Stimulated activated CD8-positive, alpha-beta memory T cell treated with anti-CD3 and anti-CD28 coated beads, Interleukin-12 subunit alpha, Interleukin-12 subunit beta, amount 100 ng/mL, for 1 hour (primary cell): Measurements from ENCODE around the gene PRR16.

ENCODE experiments used
- DNase-seq: peaks from one replicate; pipeline ENCODE4 v3.0.0-alpha.2; 2020; ENCODE audit warnings: low read depth

The PRR16 gene

DNA sequence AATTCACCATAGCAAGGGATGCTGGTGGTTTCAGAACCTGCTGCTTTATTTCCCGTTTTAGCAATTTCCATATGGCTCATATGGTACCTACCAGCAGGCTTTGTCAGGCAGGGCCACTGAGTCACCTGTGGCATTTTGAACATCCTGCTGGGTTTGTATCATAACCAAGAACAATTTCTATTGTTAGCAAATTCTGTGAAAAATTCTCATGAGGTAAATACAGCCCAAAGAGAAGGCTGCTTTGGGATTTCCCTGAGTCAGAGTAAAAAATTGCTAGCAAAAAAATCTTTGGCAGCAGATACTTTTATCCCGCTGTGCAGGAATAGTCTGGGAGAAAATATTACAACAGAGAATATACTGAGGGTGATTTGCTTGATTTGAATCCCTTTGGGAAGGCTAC lies 52.7 kb downstream of the PRR16 start:
- DNase-seq: no peak

- no peak for DNase-seq
These were observed 53.6 kb downstream of the PRR16 start for GRCh38 chr5:120517607-120518252.

DNA sequence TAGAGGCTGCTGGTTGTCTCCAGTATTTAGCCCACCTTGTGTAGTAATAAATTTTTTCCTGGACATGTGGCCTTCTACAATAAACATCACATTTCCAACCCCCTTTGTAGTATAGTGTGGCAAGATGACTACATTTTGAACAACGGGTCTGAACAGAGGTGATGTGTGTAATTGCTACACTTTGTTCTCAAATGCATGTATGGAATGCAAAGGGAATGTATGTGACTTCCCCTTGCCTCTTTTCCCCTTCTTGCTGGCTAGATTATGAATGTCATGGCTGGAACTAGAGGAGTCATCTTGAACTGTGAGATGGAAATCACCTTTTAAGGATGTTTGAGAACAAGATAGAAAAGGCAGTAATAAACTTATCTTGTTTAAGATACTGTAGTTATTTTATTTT lies 54.5 kb downstream of the PRR16 start:
- DNase-seq: no peak

- DNase-seq: no peak
These were observed 63.2 kb downstream of the PRR16 start for GRCh38 chr5:120527251-120527650.

- no peak for DNase-seq
These were observed 64.5 kb downstream of the PRR16 start for GRCh38 chr5:120528609-120529008.

- DNase-seq: no peak
These were observed 65.3 kb downstream of the PRR16 start for GRCh38 chr5:120529386-120529785.

DNA sequence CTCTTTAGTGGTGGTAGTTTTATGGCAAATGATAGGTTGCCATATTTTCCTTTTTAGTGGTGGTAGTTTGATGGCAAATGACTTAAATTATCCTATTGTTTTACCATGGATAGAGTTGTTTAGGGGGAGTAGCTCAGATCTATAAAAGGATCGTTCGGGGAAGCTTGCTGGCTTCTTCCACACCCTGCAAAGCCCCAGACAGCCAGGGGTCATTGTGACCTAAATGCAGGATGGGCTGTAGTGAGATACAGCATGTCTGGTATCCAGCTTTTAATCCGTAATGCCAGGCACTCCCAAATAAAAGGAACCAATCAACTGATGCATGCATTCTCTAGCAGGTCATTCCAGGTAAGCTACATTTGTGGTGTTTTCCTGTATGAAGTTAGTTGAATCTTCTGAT lies 67.1 kb downstream of the PRR16 start:
- DNase-seq: no peak

DNA sequence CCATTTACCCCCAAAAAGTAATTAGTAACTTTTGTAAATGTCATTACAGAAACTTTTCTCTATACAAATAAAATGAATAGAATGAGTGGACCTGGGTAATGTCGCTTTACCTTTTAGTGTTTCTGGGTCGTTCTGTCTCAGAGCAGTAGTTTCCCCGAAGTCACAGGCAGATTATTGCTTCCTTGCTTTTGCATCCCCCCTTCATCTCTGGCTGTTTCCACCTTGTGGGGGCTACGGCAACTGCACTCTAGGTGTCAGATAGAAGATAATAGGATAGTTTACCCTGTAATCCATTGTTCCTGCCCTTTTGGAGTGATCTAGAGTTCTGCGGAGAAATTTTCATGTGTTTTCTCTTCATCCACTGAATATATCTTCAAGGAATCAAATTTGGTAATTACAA lies 68.7 kb downstream of the PRR16 start:
- no peak for DNase-seq

GRCh38 chr5:120533581-120533980 lies 69.5 kb downstream of the PRR16 start:
- DNase-seq: no peak

DNA sequence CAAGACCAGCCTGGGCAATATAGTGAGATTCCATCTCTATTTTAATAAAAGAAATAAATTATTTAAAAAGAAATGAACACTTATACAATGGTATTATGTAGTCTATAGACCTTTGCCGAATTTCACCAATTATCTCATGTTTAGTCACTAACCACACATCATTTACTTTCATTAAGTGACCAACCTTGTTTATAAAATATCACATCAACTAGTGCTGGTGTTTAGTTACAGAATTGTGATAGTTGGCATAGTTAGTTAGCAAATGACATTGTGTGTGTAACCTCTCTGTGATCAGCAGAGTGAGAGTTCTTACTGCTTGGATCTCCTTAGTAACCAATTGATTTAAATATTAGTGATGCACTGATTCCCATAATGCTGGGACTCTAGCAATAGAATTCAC lies 71.8 kb downstream of the PRR16 start:
- no peak for DNase-seq

DNA sequence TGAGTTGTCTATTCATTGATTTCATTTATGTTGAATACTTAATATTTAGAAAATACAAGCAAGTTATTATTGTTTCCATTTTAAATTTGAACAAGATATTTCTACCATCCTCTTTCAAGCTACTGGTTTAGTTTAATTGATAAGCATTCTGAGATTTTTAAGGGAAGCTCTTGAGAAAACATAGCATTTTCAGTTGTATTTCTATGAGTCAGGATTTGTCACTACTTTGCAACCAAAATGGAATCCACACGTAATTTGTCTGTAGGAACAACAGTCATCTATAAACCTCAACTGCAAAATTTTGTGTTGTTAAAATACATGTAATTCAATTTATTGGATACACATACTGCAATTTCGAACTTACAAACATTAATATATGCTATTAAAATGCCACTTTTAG lies 74.0 kb downstream of the PRR16 start:
- no peak for DNase-seq

DNA sequence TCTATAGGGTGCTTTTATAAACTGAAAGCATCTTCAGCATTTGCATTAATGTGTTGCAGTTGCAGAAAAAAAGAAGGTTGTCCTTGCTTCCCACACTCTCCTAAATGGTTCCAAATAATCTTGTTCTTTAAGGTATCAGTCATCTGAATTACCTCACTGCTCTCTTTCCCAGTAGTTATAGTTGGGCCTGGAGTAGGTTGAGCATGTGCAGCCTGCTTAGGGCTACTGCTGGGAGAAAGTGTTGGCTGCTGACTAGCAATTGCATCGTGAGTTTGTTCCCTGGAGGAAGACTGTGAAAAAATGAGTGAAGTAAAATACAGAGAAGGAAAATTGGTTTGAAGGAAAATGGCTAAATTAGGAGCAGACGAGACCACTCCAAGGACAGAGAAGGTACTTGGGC lies 74.5 kb downstream of the PRR16 start:
- no peak for DNase-seq

- DNase-seq: no peak
These were observed 75.4 kb downstream of the PRR16 start for GRCh38 chr5:120539471-120539870.

DNA sequence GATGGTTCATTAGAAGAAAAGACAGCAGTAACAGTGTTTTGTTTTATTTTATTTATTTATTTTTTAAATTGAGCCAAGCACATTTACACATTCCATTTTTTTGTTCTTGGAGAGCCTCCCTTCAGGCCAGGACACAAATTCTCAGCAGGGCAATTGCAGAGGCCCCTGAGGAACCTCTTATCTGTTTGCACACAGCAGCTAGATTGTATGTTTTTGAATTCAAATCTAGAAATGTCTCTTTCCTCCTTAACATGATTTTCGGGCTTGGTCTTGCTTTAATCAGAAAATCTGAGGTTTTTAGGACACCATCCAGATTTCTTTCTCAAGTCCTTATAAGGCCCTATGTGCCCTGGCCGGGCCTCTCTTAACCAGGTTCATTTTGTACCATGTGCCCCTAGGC lies 76.0 kb downstream of the PRR16 start:
- no peak for DNase-seq

- DNase-seq: no peak
These were observed 79.9 kb downstream of the PRR16 start for GRCh38 chr5:120544043-120544442.

- no peak for DNase-seq
These were observed 80.9 kb downstream of the PRR16 start for GRCh38 chr5:120545007-120545406.

DNA sequence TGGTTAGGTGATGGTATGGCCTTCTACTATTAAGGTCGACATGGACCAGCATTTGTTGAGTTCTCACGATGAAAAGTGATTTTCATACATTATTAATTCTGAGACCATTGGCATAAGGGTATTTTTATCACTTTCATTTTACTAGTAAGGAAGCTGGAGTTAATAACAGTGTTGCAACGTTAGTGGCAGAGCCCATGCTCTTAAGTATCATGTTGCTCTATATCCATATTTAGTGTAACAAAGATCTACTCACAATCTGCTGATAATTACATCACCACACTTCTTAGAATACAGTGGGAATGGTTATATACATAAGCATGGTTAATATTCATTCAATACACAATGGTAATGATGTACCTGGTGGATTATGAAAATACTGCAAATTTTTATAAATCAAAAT lies 81.9 kb downstream of the PRR16 start:
- no peak for DNase-seq

GRCh38 chr5:120546922-120547321 lies 82.8 kb downstream of the PRR16 start:
- no peak for DNase-seq

DNA sequence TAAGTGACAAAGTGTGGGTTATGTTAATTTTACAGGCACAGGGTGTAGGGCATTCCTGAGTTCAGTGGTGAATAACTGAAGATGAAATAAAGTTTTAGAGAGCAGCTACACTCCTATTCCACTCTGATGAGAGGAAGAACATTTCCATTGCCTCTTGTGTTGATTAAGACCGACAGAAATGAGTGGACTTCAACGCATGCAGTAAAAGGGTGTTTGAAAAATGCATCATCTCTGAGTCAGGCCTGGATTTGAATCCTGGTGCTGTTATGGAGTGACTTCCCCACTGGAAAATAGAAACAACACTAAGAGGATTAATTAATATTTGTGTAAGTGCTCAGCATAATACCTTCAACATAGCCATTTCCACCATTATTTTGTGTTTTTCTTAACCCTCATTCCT lies 86.3 kb downstream of the PRR16 start:
- no peak for DNase-seq

GRCh38 chr5:120552638-120553037 lies 88.5 kb downstream of the PRR16 start:
- no peak for DNase-seq

GRCh38 chr5:120555345-120555744 lies 91.2 kb downstream of the PRR16 start:
- no peak for DNase-seq

- no peak for DNase-seq
These were observed 99.9 kb downstream of the PRR16 start for GRCh38 chr5:120564013-120564412.

- no peak for DNase-seq
These were observed 103.0 kb downstream of the PRR16 start for GRCh38 chr5:120567066-120567465.

DNA sequence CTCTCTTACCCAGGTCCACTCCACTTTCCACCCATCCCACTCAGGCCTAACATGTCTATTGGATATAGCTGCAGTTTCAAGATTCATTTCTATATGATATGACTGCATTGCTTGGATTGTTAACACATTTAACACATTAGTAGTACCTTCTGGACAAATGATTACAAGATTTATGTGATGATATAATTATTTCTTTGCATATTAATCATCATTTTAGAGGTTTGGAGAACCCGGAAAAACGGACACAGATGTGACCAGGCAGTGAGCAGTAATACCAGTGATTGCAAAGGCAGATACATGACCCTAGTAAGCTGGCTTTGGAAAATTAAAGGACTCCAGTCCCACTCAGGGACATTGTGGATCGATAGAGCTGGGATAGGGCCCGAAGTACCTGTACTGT lies 103.8 kb downstream of the PRR16 start:
- no peak for DNase-seq

GRCh38 chr5:120568711-120569110 lies 104.6 kb downstream of the PRR16 start:
- DNase-seq: no peak
